Measurements from ENCODE around the gene TPCN2.

DNA sequence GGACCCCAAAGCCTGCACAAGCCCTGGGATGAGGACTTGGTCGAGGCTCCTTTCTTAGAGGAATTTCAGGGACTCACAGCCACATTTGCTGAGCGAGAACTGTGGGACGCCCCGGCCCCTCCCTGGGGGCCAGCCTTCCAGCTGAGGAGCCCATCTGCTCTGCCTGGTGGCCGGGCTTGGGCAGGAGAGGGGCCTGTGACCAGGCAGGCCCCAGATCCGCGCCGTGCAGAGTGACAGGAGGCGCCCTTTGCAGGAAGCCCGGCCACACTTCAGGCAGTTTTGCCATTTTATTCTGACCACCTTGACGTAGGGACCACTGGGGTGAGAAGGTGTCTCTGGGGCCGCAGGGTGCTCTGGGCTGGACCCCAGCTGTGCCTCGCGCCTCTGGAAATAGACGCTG is 35.6 kb downstream of the TPCN2 start:
- TF ChIP-seq, protein P1, sequence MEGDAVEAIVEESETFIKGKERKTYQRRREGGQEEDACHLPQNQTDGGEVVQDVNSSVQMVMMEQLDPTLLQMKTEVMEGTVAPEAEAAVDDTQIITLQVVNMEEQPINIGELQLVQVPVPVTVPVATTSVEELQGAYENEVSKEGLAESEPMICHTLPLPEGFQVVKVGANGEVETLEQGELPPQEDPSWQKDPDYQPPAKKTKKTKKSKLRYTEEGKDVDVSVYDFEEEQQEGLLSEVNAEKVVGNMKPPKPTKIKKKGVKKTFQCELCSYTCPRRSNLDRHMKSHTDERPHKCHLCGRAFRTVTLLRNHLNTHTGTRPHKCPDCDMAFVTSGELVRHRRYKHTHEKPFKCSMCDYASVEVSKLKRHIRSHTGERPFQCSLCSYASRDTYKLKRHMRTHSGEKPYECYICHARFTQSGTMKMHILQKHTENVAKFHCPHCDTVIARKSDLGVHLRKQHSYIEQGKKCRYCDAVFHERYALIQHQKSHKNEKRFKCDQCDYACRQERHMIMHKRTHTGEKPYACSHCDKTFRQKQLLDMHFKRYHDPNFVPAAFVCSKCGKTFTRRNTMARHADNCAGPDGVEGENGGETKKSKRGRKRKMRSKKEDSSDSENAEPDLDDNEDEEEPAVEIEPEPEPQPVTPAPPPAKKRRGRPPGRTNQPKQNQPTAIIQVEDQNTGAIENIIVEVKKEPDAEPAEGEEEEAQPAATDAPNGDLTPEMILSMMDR (IDR thresholded peaks at IDR 0.05; ENCODE audit: insufficient read depth, low read depth, low read length) = no peak
- TF ChIP-seq EZH2 (IDR thresholded peaks at IDR 0.05; ENCODE audit: insufficient read depth, low read length) = no peak
